OCI-LY7 (cell line): ENCODE measurements around the gene PPP1R3A.

Experiments used
- CTCF ChIP-seq: fragments of 200-600 bp; sonication (generic); conservative IDR thresholded peaks from 2 replicates; pipeline ENCODE4 v1.5.1; 2014; ENCODE audit warnings: mild to moderate bottlenecking, antibody characterized with exemption, low read length, moderate library complexity, mixed read lengths
- EZH2phosphoT487 ChIP-seq: fragments of 200-600 bp; sonication (generic); IDR thresholded peaks from 2 replicates; pipeline ENCODE4 v1.6.1; 2018; ENCODE audit warnings: low read depth, borderline replicate concordance, mild to moderate bottlenecking, mixed run types, antibody characterized with exemption, low read length, moderate library complexity, mixed read lengths

DNA sequence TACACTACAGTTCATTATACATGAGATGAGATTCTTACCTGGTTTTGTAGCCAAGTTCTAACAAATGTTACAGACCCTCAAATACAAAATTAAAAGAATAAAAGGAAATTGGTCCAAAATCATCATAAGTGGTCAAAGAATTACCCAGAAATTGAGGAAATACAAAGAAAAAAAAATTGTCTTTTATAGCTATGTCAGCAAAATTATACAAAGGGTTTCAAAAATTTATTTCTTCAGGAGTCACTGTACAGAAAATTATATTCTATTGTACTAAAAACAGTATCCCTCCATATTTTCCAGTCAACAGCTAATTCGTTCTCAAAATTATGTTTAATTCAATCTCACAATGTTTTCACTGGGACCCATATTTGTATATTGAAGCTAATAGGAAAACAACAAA lies 14.3 kb downstream of the PPP1R3A start:
- TF ChIP-seq CTCF = no peak
- no peak for TF ChIP-seq EZH2phosphoT487
